Colonic mucosa (tissue), 4 donors: ENCODE results near the gene ANXA3. TPM values are rescaled to one million over a fixed set of nuclear protein-coding genes. Genes with fewer than 3 reads are reported as not detected.

Source experiments
- DNase-seq: peaks from one replicate; pipeline ENCODE4 v3.0.0-alpha.2; 2020
- H3K27ac ChIP-seq: fragments of 200-600 bp; one replicate; pipeline ENCODE4 v1.8.0; 2021
- H3K27me3 ChIP-seq: fragments of 200-600 bp; one replicate; pipeline ENCODE4 v1.8.0; 2021
- H3K36me3 ChIP-seq: fragments of 200-600 bp; one replicate; pipeline ENCODE4 v1.8.0; 2021
- H3K4me1 ChIP-seq: fragments of 200-600 bp; one replicate; pipeline ENCODE4 v1.8.0; 2021; ENCODE audit warnings: mild to moderate bottlenecking
- H3K4me3 ChIP-seq: fragments of 200-600 bp; one replicate; pipeline ENCODE4 v1.8.0; 2021
- H3K9ac ChIP-seq, 2 donors: one replicate each; pipeline ENCODE4 v1.7.0; 2013; ENCODE audit warnings: control low read depth in 2 of 2, low read depth in 2 of 2, low read length in 2 of 2
- H3K9me3 ChIP-seq: fragments of 200-600 bp; one replicate; pipeline ENCODE4 v1.8.0; 2021
- intact Hi-C: fragments of 100-400 bp; cut with DNase I; formaldehyde crosslinking; loops from one replicate; pipeline ENCODE4 v1.14.1; 2022
- total RNA-seq, 2 donors: library from RNA; stranded (reverse); fragmentation: NEBNext Ultra II Directional in 1 of 2; extraction: Animal tissue kit (Norgen Biotek cat#: 25700) in 1 of 2; gene quantifications; one replicate each; pipeline ENCODE4 v1.2.1, GENCODE V29; 2021
- TF ChIP-seq, protein P1 (sequence below): fragments of 200-600 bp; IDR thresholded peaks from one replicate; pipeline ENCODE4 v1.8.0; 2022; ENCODE audit warnings: antibody characterized with exemption, mild to moderate bottlenecking
- donor health status: healthy.
- donor health status: DM: no; HTN: no; CAD: no.
- donor health status: DM: no; HTN: no; CAD: no.

ANXA3 gene
- total RNA-seq, 2 donors from 2014 or later, result 58.9 to 59.2 TPM

DNA sequence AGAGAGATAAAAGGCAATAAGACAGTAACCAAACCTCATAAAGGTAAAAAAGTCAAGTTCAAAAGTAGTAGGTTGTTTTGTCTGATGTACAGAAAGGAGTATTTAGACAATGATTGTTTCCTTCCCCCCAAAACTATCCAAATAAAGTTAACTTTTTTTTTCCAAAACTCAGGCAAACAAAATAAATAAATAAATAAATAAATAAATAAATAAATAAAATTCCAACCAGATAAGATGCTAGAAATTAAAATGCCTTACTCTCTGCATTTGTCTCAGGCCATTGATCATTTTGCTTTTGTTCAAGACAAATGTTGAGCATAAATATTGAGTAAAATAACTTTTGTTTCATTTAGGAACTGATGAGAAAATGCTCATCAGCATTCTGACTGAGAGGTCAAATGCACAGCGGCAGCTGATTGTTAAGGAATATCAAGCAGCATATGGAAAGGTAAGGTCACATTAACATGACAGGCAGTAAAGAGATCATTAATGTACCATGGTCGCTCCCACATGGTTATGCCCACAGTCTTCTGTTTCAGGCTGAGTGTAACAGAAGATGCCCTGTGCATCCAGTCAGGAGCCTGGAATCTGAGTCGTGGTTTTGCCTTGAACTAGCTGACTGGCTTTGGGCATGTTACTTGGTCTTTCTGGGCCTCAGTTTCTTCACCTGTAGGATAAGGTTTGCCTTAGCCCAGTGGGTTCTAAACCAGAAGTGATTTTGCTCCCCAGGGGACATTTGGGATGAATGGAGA is 27.3 kb downstream of the ANXA3 start:
- Histone ChIP-seq H3K27ac (no peak overlapping the region), H3K4me1 (no peaks in the 10 kb centered on the region), H3K27me3 (no peaks in the 10 kb centered on the region), H3K36me3 (no peaks in the 10 kb centered on the region), H3K4me3 (no peak overlapping the region), H3K9ac (no peak overlapping the region), H3K9me3 (no peaks in the 10 kb centered on the region)
- DNase-seq, result no peak
- TF ChIP-seq, protein P1, sequence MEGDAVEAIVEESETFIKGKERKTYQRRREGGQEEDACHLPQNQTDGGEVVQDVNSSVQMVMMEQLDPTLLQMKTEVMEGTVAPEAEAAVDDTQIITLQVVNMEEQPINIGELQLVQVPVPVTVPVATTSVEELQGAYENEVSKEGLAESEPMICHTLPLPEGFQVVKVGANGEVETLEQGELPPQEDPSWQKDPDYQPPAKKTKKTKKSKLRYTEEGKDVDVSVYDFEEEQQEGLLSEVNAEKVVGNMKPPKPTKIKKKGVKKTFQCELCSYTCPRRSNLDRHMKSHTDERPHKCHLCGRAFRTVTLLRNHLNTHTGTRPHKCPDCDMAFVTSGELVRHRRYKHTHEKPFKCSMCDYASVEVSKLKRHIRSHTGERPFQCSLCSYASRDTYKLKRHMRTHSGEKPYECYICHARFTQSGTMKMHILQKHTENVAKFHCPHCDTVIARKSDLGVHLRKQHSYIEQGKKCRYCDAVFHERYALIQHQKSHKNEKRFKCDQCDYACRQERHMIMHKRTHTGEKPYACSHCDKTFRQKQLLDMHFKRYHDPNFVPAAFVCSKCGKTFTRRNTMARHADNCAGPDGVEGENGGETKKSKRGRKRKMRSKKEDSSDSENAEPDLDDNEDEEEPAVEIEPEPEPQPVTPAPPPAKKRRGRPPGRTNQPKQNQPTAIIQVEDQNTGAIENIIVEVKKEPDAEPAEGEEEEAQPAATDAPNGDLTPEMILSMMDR, result no peak
- intact Hi-C loops, result no loop called here

GRCh38 chr4:78581618-78582017 is 30.0 kb downstream of the ANXA3 start:
- no peak overlapping the region for H3K4me3 ChIP-seq
- no peaks in the 10 kb centered on the region for H3K36me3 ChIP-seq
- H3K9me3 ChIP-seq, result no peaks in the 10 kb centered on the region
- DNase-seq, result no peak
- no peaks in the 10 kb centered on the region for H3K4me1 ChIP-seq
- no peak overlapping the region for H3K9ac ChIP-seq
- intact Hi-C loops, result no loop called here
- no peak overlapping the region for H3K27ac ChIP-seq
- no peaks in the 10 kb centered on the region for H3K27me3 ChIP-seq
- TF ChIP-seq, protein P1, result no peak

GRCh38 chr4:78584863-78585547 is 33.4 kb downstream of the ANXA3 start:
- TF ChIP-seq, protein P1, result no peak
- Histone ChIP-seq H3K9ac (no peak overlapping the region), H3K4me3 (no peak overlapping the region), H3K36me3 (no peaks in the 10 kb centered on the region), H3K27ac (no peak overlapping the region), H3K9me3 (no peaks in the 10 kb centered on the region), H3K27me3 (no peaks in the 10 kb centered on the region), H3K4me1 (no peaks in the 10 kb centered on the region)
- intact Hi-C loops, result no loop called here
- DNase-seq, result no peak

DNA sequence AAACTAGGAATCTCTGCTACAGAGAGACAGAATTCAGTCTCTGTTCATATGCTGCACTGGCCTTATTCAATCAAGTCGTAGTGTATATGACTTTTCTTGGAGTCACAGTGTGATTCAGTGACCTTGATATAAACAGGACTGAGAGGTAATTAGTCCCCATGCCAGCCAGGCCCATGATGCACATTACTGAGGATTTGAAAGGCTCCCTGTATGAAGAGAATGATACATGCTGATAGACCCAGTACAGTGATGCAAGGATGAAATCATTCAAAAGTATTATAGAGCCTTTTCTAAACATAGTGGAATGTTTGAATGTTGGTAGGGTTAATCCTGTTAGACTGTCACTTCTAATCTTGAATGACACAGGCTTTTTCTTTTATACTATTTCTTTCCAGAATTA is 34.1 kb downstream of the ANXA3 start:
- intact Hi-C loops, result no loop called here
- Histone ChIP-seq H3K4me3 (no peak overlapping the region), H3K27me3 (no peaks in the 10 kb centered on the region), H3K9ac (no peak overlapping the region), H3K36me3 (no peaks in the 10 kb centered on the region), H3K27ac (no peak overlapping the region), H3K4me1 (no peaks in the 10 kb centered on the region), H3K9me3 (no peaks in the 10 kb centered on the region)
- TF ChIP-seq, protein P1, result no peak
- no peak for DNase-seq

DNA sequence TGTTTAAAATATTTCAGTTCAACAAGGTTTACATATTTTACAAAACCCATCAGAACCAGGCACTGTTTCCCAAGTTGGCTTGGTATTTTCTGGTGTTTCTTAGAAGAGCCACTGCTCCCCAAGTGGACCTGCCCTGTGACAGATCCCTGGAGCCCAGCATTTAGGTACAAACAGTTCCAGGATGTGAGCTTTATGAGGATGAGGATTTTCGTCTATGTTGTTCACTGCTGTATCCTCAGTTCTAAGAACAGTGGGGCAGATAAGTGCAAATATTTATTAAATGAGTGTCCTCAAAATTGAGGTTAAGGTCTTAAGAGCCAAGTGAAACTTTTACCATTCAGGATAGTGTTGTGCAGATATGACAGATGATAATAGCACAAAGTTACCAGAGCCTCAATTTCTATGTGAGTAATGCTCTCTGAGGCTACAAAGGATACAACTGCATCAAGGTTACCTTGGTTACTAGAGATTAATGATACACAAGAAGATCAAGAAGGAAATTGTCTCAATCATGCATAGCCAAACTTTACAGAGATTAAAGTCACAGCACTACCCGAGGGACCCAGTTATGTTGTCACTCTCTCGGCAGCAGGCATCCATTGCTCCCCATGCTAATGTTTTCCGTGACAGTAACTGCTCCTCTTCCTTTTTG is 37.5 kb downstream of the ANXA3 start:
- Histone ChIP-seq H3K4me1 (no peaks in the 10 kb centered on the region), H3K4me3 (no peak overlapping the region), H3K27me3 (no peaks in the 10 kb centered on the region), H3K9ac (no peak overlapping the region), H3K27ac (no peak overlapping the region), H3K36me3 (no peaks in the 10 kb centered on the region), H3K9me3 (no peaks in the 10 kb centered on the region)
- intact Hi-C loops, result no loop called here
- no peak for DNase-seq
- TF ChIP-seq, protein P1, result no peak
